ENCODE measurements around the gene NHS. TPM values are rescaled to one million over a fixed set of nuclear protein-coding genes. Genes with fewer than 3 reads are reported as not detected.

Gene NHS
- total and polyA plus RNA-seq, 2 of the 13 experiments (the other 11 are each of a cell fraction or from before 2014, with no cell fraction given): 0.02 TPM; not detected in 1

GRCh38 chrX:17465201-17465600 lies 90.2 kb downstream of the NHS start:
- BruUV-seq (replicated peaks): no TSS peak
- FAIRE-seq: no peak
- CTCF ChIA-PET (ENCODE audit: low intra/inter-chr PET ratio, low total read pairs): no interaction called here

More at GRCh38 chrX:17465201-17465600, 90.2 kb downstream of the NHS start:
- H3K79me2 ChIP-seq (ENCODE audit: insufficient read depth, low read length): no peaks in the 10 kb centered on the region
- no peak overlapping the region for H3K9ac ChIP-seq (ENCODE audit: insufficient read depth, low read depth, low read length)
- TF ChIP-seq CENPBD1 (CRISPR knock-in tag; IDR thresholded peaks at IDR 0.05; ENCODE audit: borderline replicate concordance, low read depth) (no peak), YY1 (IDR thresholded peaks at IDR 0.05; ENCODE audit: insufficient read depth, insufficient replicate concordance, low read depth, low read length) (no peak), ATF4 (CRISPR knock-in tag; IDR thresholded peaks at IDR 0.05) (no peak), ATF2 (CRISPR knock-in tag; IDR thresholded peaks at IDR 0.05) (no peak), ZC3H4 (CRISPR knock-in tag; IDR thresholded peaks at IDR 0.05; ENCODE audit: borderline replicate concordance) (no peak), GABPB1 (CRISPR knock-in tag; IDR thresholded peaks at IDR 0.05) (no peak), SIN3B (IDR thresholded peaks at IDR 0.05; ENCODE audit: low read length) (no peak), TFE3 (CRISPR knock-in tag; IDR thresholded peaks at IDR 0.05) (no peak), ZBTB20 (CRISPR knock-in tag; IDR thresholded peaks at IDR 0.05; ENCODE audit: borderline replicate concordance, low read depth) (no peak), HHEX (CRISPR knock-in tag; IDR thresholded peaks at IDR 0.05) (no peak), CSRNP1 (CRISPR knock-in tag; IDR thresholded peaks at IDR 0.05) (no peak), CBX1 (IDR thresholded peaks at IDR 0.05; ENCODE audit: low read depth) (no peak), ZNF484 (CRISPR knock-in tag; IDR thresholded peaks at IDR 0.05; ENCODE audit: borderline replicate concordance, low read depth) (no peak), ZSCAN30 (CRISPR knock-in tag; IDR thresholded peaks at IDR 0.05) (no peak), ETS1 (CRISPR knock-in tag; IDR thresholded peaks at IDR 0.05) (no peak)
- H4K20me1 ChIP-seq (ENCODE audit: insufficient read depth, low read length): no peaks in the 10 kb centered on the region
- H2AFZ ChIP-seq (ENCODE audit: low read length): no peak overlapping the region
- no peak for ATAC-seq
- POLR2A ChIA-PET: no interaction called here
- H3K9me3 ChIP-seq (ENCODE audit: low read length): no peaks in the 10 kb centered on the region
- 42% methylated on average over 2 of the region's 2 CpGs for WGBS (ENCODE audit: low lambda C conversion rate)
- intact Hi-C loops (cut with micrococcal nuclease; ENCODE audit: unreplicated experiment) (no loop called here), in situ Hi-C loops (cut with HindIII; ENCODE audit: extremely low pct_ligation_motif_present, low pct_unique_long_range_greater_than_20kb) (no loop called here)
- no peaks in the 10 kb centered on the region for H3K27me3 ChIP-seq (ENCODE audit: control insufficient read depth in 1 of 2, insufficient read depth in 2 of 2, low read length in 2 of 2)
- no peak overlapping the region for H3K4me3 ChIP-seq (replicated peaks in 1 of 3; ENCODE audit: insufficient read depth in 1 of 3, low read depth in 2 of 3, low read length in 3 of 3)
- H3K36me3 ChIP-seq (replicated peaks in 1 of 2; ENCODE audit: control insufficient read depth in 1 of 2, insufficient read depth in 2 of 2, low read length in 2 of 2): no peaks in the 10 kb centered on the region
- H3K4me1 ChIP-seq (ENCODE audit: insufficient read depth, low read length): no peaks in the 10 kb centered on the region
- H3K27ac ChIP-seq (ENCODE audit: extremely low read length, insufficient read depth, low read length): no peak overlapping the region
- H3K4me2 ChIP-seq (ENCODE audit: low read depth, low read length): no peak overlapping the region
- DNase-seq (ENCODE audit: low spot score): no peak
